HepG2 (cell line): Measurements from ENCODE around the gene USP40. TPM values are rescaled to one million over a fixed set of nuclear protein-coding genes. Genes with fewer than 3 reads are reported as not detected.
"Not testable (repeated sequence)": the region's sequence is repeated elsewhere in the genome, so short reads cannot be mapped to it uniquely, and the experiment has no call there.

Source experiments
- ATAC-seq: fragments of 200-7000 bp; cut with Tn5 transposase; 3 replicates; pipeline ENCODE4 v1.9.1; 2020; ENCODE audit warnings: mild to moderate bottlenecking, moderate library complexity
- BruUV-seq: library from RNA; stranded (reverse); fragments of 400-500 nt; replicated peaks from 2 replicates; lab custom pipeline; 2021; lab: Mats Ljungman, UMichigan
- CTCF ChIA-PET: fragments of 300-600 bp; formaldehyde crosslinking; extraction: SDS; loops from one replicate; lab custom pipeline; 2021; ENCODE audit warnings: low total read pairs, inconsistent platforms, low intra/inter-chr PET ratio; lab: Yijun Ruan, JAX
- POLR2A ChIA-PET: fragments of 350-600 bp; sonication (Branson Sonifier 250); formaldehyde crosslinking; loops from one replicate; lab custom pipeline; 2020; ENCODE audit warnings: antibody characterized with exemption, inconsistent platforms; lab: Yijun Ruan, JAX
- DNase-seq: peaks from one replicate; pipeline ENCODE4 v3.0.0-alpha.2; 2015; ENCODE audit warnings: low spot score
- FAIRE-seq: peaks from 3 replicates; lab custom pipeline; 2011; peaks lifted over from hg19 to GRCh38; lab: Jason Lieb, UNC
- H2AFZ ChIP-seq: one replicate; pipeline ENCODE4 v1.6.1; 2011; ENCODE audit warnings: low read length, inconsistent platforms
- H3K27ac ChIP-seq: fragments of 300-600 bp; 3 replicates; pipeline ENCODE4 v1.8.0; 2011; ENCODE audit warnings: mixed run types, mild to moderate bottlenecking, mixed read lengths, low read length, inconsistent platforms; ENCODE audit not compliant: insufficient read depth; ENCODE audit errors: extremely low read length
- H3K27me3 ChIP-seq, 2 experiments: fragments of 200-600 bp in 1 of 2; 2 replicates in 1 of 2; 3 replicates in 1 of 2; pipeline versions ENCODE4 v1.6.0 to v1.8.0; 2011; ENCODE audit warnings: low read length in 2 of 2, mild to moderate bottlenecking in 2 of 2, moderate library complexity in 2 of 2, inconsistent platforms in 1 of 2; ENCODE audit not compliant: insufficient read depth in 2 of 2, control insufficient read depth in 1 of 2
- H3K36me3 ChIP-seq, 2 experiments: fragments of 200-600 bp in 1 of 2; replicated peaks in 1 of 2; 2 replicates in 1 of 2; 3 replicates in 1 of 2; pipeline versions ENCODE4 v1.5.1 to v1.8.0; 2011; ENCODE audit warnings: low read length in 2 of 2, inconsistent platforms in 1 of 2; ENCODE audit not compliant: insufficient read depth in 2 of 2, control insufficient read depth in 1 of 2
- H3K4me1 ChIP-seq: 2 replicates; pipeline ENCODE4 v1.5.1; 2012; ENCODE audit warnings: low read length, inconsistent platforms; ENCODE audit not compliant: insufficient read depth
- H3K4me2 ChIP-seq: 2 replicates; pipeline ENCODE4 v1.6.0; 2011; ENCODE audit warnings: low read depth, low read length, inconsistent platforms
- H3K4me3 ChIP-seq, 3 experiments: fragments of 200-600 bp in 1 of 3; sonication (generic), shearing (Covaris generic) in 1 of 3; replicated peaks in 1 of 3; 2 replicates each; pipeline ENCODE4 v1.5.1; 2011 to 2016; ENCODE audit warnings: low read length in 3 of 3, inconsistent platforms in 2 of 3, low read depth in 2 of 3, mild to moderate bottlenecking in 2 of 3, control low read depth in 1 of 3, mixed read lengths in 1 of 3; ENCODE audit not compliant: insufficient read depth in 1 of 3
- H3K79me2 ChIP-seq: one replicate; pipeline ENCODE4 v1.6.1; 2011; ENCODE audit warnings: low read length, inconsistent platforms; ENCODE audit not compliant: insufficient read depth
- H3K9ac ChIP-seq: 2 replicates; pipeline ENCODE4 v1.6.0; 2011; ENCODE audit warnings: mild to moderate bottlenecking, low read depth, low read length, inconsistent platforms; ENCODE audit not compliant: insufficient read depth
- H3K9me3 ChIP-seq: 2 replicates; pipeline ENCODE4 v1.5.1; 2012; ENCODE audit warnings: mild to moderate bottlenecking, low read length
- H4K20me1 ChIP-seq: 2 replicates; pipeline ENCODE4 v1.6.0; 2011; ENCODE audit warnings: inconsistent platforms, mild to moderate bottlenecking, low read length, moderate library complexity; ENCODE audit not compliant: insufficient read depth
- NRL ChIP-seq: sonication (generic); formaldehyde crosslinking; IDR thresholded peaks from 2 replicates; pipeline ENCODE4 v1.5.0; 2020; ENCODE audit warnings: missing genetic modification reagents, mild to moderate bottlenecking, moderate library complexity, borderline replicate concordance
- ZNF687 ChIP-seq: sonication (generic); formaldehyde crosslinking; IDR thresholded peaks from 2 replicates; pipeline ENCODE4 v1.5.1; 2020; ENCODE audit warnings: mild to moderate bottlenecking, missing genetic modification reagents, moderate library complexity
- WGBS: methylation state at CpG from one replicate; pipeline ENCODE4 v1.1.6; 2017; ENCODE audit warnings: low lambda C conversion rate; 5-methylcytosine and 5-hydroxymethylcytosine counted together
- in situ Hi-C: cut with HindIII; loops from 2 replicates; pipeline ENCODE4 v1.10.0; 2017; ENCODE audit warnings: low pct_unique_long_range_greater_than_20kb; ENCODE audit not compliant: extremely low pct_ligation_motif_present
- intact Hi-C: fragments of 100-400 bp; cut with micrococcal nuclease; formaldehyde crosslinking; loops from one replicate; pipeline ENCODE4 v1.10.0; 2022; ENCODE audit not compliant: unreplicated experiment
- polyA plus RNA-seq, 8 experiments: library from polyadenylated mRNA; depleted of rRNA in 3 of 8; stranded (reverse) in 7 of 8; unstranded in 1 of 8; fragments of >200 nt; fragmentation: Illumina TruSeq in 4 of 8; extraction: Trizol in 4 of 8; gene quantifications; 2 replicates each; pipeline versions ENCODE4 v1.2.1 to v1.2.3, GENCODE V29; 2011 to 2016; ENCODE audit warnings: low read depth in 4 of 8, missing spikeins in 1 of 8, mixed read lengths in 1 of 8; ENCODE audit not compliant: insufficient read depth in 1 of 8
- total RNA-seq, 5 experiments: library from RNA; depleted of rRNA; stranded (reverse); fragments of >200 nt; fragmentation: Illumina TruSeq; extraction: Trizol; gene quantifications; 2 replicates each; pipeline ENCODE4 v1.2.3, GENCODE V29; 2016; ENCODE audit warnings: low read depth in 1 of 5

Gene USP40
- total and polyA plus RNA-seq, 2 of the 13 experiments (the other 11 are each of a cell fraction or from before 2014, with no cell fraction given) = 41.0 to 46.3 TPM

DNA sequence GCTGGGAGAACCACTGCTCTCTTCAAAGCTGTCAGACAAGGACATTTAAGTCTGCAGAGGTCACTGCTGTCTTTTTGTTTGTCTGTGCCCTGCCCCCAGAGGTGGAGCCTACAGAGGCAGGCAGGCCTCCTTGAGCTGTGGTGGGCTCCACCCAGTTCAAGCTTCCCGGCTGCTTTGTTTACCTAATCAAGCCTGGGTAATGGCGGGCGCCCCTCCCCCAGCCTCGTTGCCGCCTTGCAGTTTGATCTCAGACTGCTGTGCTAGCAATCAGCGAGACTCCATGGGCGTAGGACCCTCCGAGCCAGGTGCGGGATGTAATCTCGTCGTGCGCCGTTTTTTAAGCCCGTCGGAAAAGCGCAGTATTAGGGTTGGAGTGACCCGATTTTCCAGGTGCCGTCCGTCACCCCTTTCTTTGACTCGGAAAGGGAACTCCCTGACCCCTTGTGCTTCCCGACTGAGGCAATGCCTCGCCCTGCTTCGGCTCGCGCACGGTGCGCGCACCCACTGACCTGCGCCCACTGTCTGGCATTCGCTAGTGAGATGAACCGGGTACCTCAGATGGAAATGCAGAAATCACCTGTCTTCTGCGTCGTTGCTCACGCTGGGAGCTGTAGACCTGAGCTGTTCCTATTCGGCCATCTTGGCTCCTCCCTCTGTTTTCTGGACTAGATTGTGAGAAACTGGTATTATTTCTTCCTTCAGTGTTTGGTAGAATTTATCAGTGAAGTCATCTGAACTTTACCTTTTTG lies 16.8 kb upstream of the USP40 start:
- H3K27ac ChIP-seq = not testable (repeated sequence)
- TF ChIP-seq NRL (CRISPR knock-in tag) = 0 out of 2 replicates have a peak, but pooled peaks have one; percentile 28
- 0 out of 2 replicates have a peak, but pooled peaks have one; percentile 10 for TF ChIP-seq ZNF687 (CRISPR knock-in tag)
- TF ChIP-seq, all 625 proteins: peak for 2; not testable (repeated sequence) for 623
- H3K79me2 ChIP-seq, H4K20me1 ChIP-seq, H3K4me2 ChIP-seq, H3K36me3 ChIP-seq, BruUV-seq, in situ Hi-C loops, H2AFZ ChIP-seq, POLR2A ChIA-PET, H3K4me1 ChIP-seq, ATAC-seq, FAIRE-seq, DNase-seq, H3K9me3 ChIP-seq, H3K9ac ChIP-seq, CTCF ChIA-PET, H3K27me3 ChIP-seq, H3K4me3 ChIP-seq: not testable (repeated sequence)
- intact Hi-C loops = loop anchor here (5.0 kb wide), 1 partner anchor 129 kb away; the partner anchor contains the start of gene UGT1A5
- 83% methylated on average over 34 of the region's 35 CpGs for WGBS

- in situ Hi-C loops, FAIRE-seq, H3K4me3 ChIP-seq, H3K9me3 ChIP-seq, H4K20me1 ChIP-seq, intact Hi-C loops, H3K36me3 ChIP-seq, H3K27me3 ChIP-seq, H2AFZ ChIP-seq, POLR2A ChIA-PET, H3K9ac ChIP-seq, DNase-seq, CTCF ChIA-PET, BruUV-seq, H3K4me2 ChIP-seq, H3K27ac ChIP-seq, ATAC-seq, H3K79me2 ChIP-seq, H3K4me1 ChIP-seq: not testable (repeated sequence)
- 25% methylated on average over 5 of the region's 5 CpGs for WGBS
These were observed 10.8 kb upstream of the USP40 start for GRCh38 chr2:233577341-233577740.
